ENCODE results near the gene PLEK2. TPM values are rescaled to one million over a fixed set of nuclear protein-coding genes. Genes with fewer than 3 reads are reported as not detected.

The PLEK2 gene
- total and polyA plus RNA-seq, 10 donors: 0.18 to 2.1 (median 0.76) TPM; not detected in 3

DNA sequence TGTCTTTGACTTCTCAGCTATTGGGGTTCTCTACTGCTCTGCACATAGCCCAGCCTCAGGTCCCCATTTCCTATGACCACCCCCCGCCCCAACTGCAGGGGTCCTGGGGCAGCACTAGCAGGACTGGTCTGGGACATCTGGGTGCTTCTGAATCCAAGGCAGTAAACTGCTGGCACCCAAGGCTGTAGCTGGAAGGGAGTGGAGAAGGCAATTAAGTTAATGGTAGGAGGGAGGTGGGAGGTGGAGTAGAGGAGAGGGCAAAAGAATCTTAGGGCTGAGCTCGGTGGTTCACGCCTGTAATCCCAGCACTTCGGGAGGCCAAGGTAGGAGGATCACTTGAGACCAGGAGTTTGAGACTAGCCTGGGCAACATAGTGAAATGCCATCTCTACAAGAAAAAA is 11.5 kb downstream of the PLEK2 start:
- no peaks in the 10 kb centered on the region for H3K36me3 ChIP-seq
- intact Hi-C loops (cut with DNase I; ENCODE audit: low total_unique reads): no loop called here
- WGBS, 5 donors: 84 to 94% (median 90%) methylated on average over 4 of the region's 4 CpGs
- no peaks in the 10 kb centered on the region for H3K27me3 ChIP-seq (replicated peaks in 1 of 7)
- no peak overlapping the region for H3K27ac ChIP-seq
- TF ChIP-seq POLR2A (IDR thresholded peaks at IDR 0.05) (no peak), POLR2AphosphoS5 (IDR thresholded peaks at IDR 0.05) (no peak)
- TF ChIP-seq, protein P1, sequence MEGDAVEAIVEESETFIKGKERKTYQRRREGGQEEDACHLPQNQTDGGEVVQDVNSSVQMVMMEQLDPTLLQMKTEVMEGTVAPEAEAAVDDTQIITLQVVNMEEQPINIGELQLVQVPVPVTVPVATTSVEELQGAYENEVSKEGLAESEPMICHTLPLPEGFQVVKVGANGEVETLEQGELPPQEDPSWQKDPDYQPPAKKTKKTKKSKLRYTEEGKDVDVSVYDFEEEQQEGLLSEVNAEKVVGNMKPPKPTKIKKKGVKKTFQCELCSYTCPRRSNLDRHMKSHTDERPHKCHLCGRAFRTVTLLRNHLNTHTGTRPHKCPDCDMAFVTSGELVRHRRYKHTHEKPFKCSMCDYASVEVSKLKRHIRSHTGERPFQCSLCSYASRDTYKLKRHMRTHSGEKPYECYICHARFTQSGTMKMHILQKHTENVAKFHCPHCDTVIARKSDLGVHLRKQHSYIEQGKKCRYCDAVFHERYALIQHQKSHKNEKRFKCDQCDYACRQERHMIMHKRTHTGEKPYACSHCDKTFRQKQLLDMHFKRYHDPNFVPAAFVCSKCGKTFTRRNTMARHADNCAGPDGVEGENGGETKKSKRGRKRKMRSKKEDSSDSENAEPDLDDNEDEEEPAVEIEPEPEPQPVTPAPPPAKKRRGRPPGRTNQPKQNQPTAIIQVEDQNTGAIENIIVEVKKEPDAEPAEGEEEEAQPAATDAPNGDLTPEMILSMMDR (IDR thresholded peaks at IDR 0.05 in 8 of 11, conservative IDR thresholded peaks at IDR 0.05 in 3 of 11): no peak
- H3K4me1 ChIP-seq: no peaks in the 10 kb centered on the region
- peaks cover 0 to 4% (median 0%) of the 10 kb centered on the region in 8 donors for H3K9me3 ChIP-seq
- no peak overlapping the region for H3K4me3 ChIP-seq
- no peak for DNase-seq

DNA sequence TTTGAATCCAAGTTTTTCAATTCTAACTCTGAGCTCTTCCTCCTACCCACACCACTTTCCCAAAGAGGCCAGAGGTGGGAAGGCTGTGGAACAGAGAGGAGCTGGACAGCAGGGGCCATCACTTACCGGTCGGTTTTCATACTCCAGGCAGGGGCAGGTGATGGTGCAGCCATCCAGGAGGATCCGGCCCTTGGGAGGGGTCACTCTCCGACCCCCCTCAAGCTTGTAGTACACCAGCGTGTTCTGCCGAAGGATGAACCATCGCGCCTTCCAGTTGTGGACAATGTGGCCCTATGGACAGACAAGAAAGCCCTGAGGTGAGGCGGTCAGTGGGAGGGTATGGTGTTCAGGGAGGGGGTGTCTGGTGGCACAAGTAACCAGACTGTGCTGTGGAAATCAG is 14.4 kb downstream of the PLEK2 start:
- intact Hi-C loops (cut with DNase I; ENCODE audit: low total_unique reads): no loop called here

DNA sequence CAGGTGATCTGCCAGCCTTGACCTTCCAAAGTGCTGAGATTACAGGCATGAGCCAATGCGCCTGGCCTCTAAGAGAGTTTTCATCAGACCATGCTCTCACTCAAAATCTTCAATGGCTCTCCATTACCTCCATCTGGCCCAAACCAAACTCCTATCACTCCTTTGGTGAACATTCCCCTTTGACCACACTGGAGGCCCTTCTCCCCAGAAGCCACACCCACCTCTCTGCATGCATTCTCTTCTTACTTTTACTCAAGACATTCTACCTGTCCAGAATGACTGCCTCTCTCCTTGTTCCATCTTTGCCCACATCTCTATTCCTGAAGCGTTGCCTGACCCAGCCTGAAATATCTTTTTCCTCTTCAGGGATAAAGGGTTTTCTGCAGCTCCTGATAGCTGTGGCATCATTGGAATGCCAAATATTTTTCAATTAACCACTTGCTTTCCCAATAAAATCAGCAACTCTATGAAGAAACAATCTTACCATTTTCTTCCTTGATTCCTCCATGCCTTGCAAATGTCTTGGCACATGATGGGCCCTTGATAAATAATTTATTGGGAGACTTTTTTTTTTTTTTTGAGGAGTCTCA is 15.5 kb downstream of the PLEK2 start:
- no peaks in the 10 kb centered on the region for H3K9me3 ChIP-seq
- intact Hi-C loops (cut with DNase I; ENCODE audit: low total_unique reads): no loop called here
- TF ChIP-seq POLR2A (IDR thresholded peaks at IDR 0.05) (no peak), POLR2AphosphoS5 (IDR thresholded peaks at IDR 0.05) (no peak)
- TF ChIP-seq, protein P1 (IDR thresholded peaks at IDR 0.05 in 8 of 11, conservative IDR thresholded peaks at IDR 0.05 in 3 of 11): no peak
- no peaks in the 10 kb centered on the region for H3K27me3 ChIP-seq (replicated peaks in 1 of 7)
- no peaks in the 10 kb centered on the region for H3K36me3 ChIP-seq
- DNase-seq: no peak
- no peaks in the 10 kb centered on the region for H3K4me1 ChIP-seq
- WGBS, 5 donors: 79 to 92% (median 89%) methylated on average over 2 of the region's 2 CpGs
- no peak overlapping the region for H3K27ac ChIP-seq
- H3K4me3 ChIP-seq: no peak overlapping the region

More for the DNA sequence above, 14.4 kb downstream of the PLEK2 start:
- Histone ChIP-seq H3K36me3 (no peaks in the 10 kb centered on the region), H3K9me3 (peaks cover 0 to 1% (median 0%) of the 10 kb centered on the region in 8 donors), H3K4me3 (no peak overlapping the region), H3K4me1 (no peaks in the 10 kb centered on the region), H3K27ac (no peak overlapping the region), H3K27me3 (replicated peaks in 1 of 7) (no peaks in the 10 kb centered on the region)
- 93 to 97% (median 94%) methylated on average over 9 of the region's 9 CpGs for WGBS, 5 donors
- DNase-seq: no peak
- TF ChIP-seq POLR2AphosphoS5 (IDR thresholded peaks at IDR 0.05) (no peak), POLR2A (IDR thresholded peaks at IDR 0.05) (no peak)
- TF ChIP-seq, protein P1 (IDR thresholded peaks at IDR 0.05 in 8 of 11, conservative IDR thresholded peaks at IDR 0.05 in 3 of 11): no peak

- H3K36me3 ChIP-seq: no peaks in the 10 kb centered on the region
- 76 to 84% (median 78%) methylated on average over 5 of the region's 5 CpGs for WGBS, 5 donors
- intact Hi-C loops (cut with DNase I; ENCODE audit: low total_unique reads): no loop called here
- H3K27me3 ChIP-seq (replicated peaks in 1 of 7): no peaks in the 10 kb centered on the region
- no peak for TF ChIP-seq POLR2AphosphoS5 (IDR thresholded peaks at IDR 0.05)
- TF ChIP-seq, protein P1 (IDR thresholded peaks at IDR 0.05 in 8 of 11, conservative IDR thresholded peaks at IDR 0.05 in 3 of 11): no peak
- TF ChIP-seq POLR2A (IDR thresholded peaks at IDR 0.05): no peak
- H3K4me1 ChIP-seq: no peaks in the 10 kb centered on the region
- no peaks in the 10 kb centered on the region for H3K9me3 ChIP-seq
- DNase-seq: no peak
- no peak overlapping the region for H3K27ac ChIP-seq
- H3K4me3 ChIP-seq: no peak overlapping the region
Observed at GRCh38 chr14:67395876-67396189, 16.1 kb downstream of the PLEK2 start.

Data from spleen (tissue), 11 donors.